Caco-2 (cell line): ENCODE results near the gene SERINC3. TPM values are rescaled to one million over a fixed set of nuclear protein-coding genes. Genes with fewer than 3 reads are reported as not detected.
A peak's percentile ranks its signal among the peaks of the same experiment; 100 is the strongest.

Experiments used
- BruUV-seq: library from RNA; stranded (reverse); fragments of 400-500 nt; replicated peaks from 2 replicates; lab custom pipeline; 2021; lab: Mats Ljungman, UMichigan
- CTCF ChIA-PET: fragments of 300-600 bp; sonication (Branson Sonifier 250); formaldehyde crosslinking; loops from one replicate; lab custom pipeline; 2022; ENCODE audit warnings: antibody characterized with exemption; lab: Charles Lee
- POLR2A ChIA-PET: fragments of 300-600 bp; sonication (Branson Sonifier 250); formaldehyde crosslinking; loops from one replicate; lab custom pipeline; 2022; ENCODE audit warnings: antibody characterized with exemption; lab: Charles Lee
- DNase-seq, 2 experiments: peaks; one replicate each; pipeline versions ENCODE4 v3.0.0 to v3.0.0-alpha.2; 2020 to 2022
- H3K27me3 ChIP-seq: replicated peaks from 2 replicates; pipeline ENCODE4 v1.6.0; 2011; ENCODE audit warnings: low read length; ENCODE audit not compliant: control insufficient read depth, insufficient read depth
- H3K36me3 ChIP-seq: 2 replicates; pipeline ENCODE4 v1.5.1; 2011; ENCODE audit warnings: low read length; ENCODE audit not compliant: control insufficient read depth, insufficient read depth
- H3K4me1 ChIP-seq: fragments of 250-450 bp; sonication (Bioruptor Pico); 2 replicates; pipeline ENCODE4 v1.5.1; 2020; ENCODE audit warnings: mild to moderate bottlenecking
- H3K4me3 ChIP-seq: 2 replicates; pipeline ENCODE4 v1.5.1; 2011; ENCODE audit warnings: low read depth, mild to moderate bottlenecking, control low read depth, low read length
- H3K9me3 ChIP-seq: fragments of 250-450 bp; sonication (Bioruptor Pico); 2 replicates; pipeline ENCODE4 v1.5.1; 2020; ENCODE audit warnings: mild to moderate bottlenecking, moderate library complexity
- H3K27ac Mint-ChIP-seq: one replicate; pipeline ENCODE4 v1.8.0; 2022; ENCODE audit warnings: mixed read lengths; ENCODE audit not compliant: unreplicated experiment
- H3K27me3 Mint-ChIP-seq: one replicate; pipeline ENCODE4 v1.8.0; 2022; ENCODE audit warnings: mixed read lengths; ENCODE audit not compliant: insufficient read depth, unreplicated experiment
- H3K36me3 Mint-ChIP-seq: one replicate; pipeline ENCODE4 v1.8.0; 2022; ENCODE audit warnings: mild to moderate bottlenecking, mixed read lengths; ENCODE audit not compliant: insufficient read depth, unreplicated experiment
- H3K4me1 Mint-ChIP-seq: one replicate; pipeline ENCODE4 v1.8.0; 2022; ENCODE audit warnings: low read depth, mixed read lengths; ENCODE audit not compliant: unreplicated experiment
- H3K4me3 Mint-ChIP-seq: one replicate; pipeline ENCODE4 v1.8.0; 2022; ENCODE audit warnings: mild to moderate bottlenecking, moderate library complexity, mixed read lengths; ENCODE audit not compliant: unreplicated experiment
- H3K9me3 Mint-ChIP-seq: one replicate; pipeline ENCODE4 v1.8.0; 2022; ENCODE audit warnings: mixed read lengths; ENCODE audit not compliant: unreplicated experiment
- intact Hi-C: fragments of 100-400 bp; cut with micrococcal nuclease; formaldehyde crosslinking; loops from one replicate; pipeline ENCODE4 v1.10.0; 2022; ENCODE audit not compliant: unreplicated experiment
- total RNA-seq: library from RNA; stranded (reverse); gene quantifications from 2 replicates; pipeline ENCODE4 v1.2.3, GENCODE V29; 2022
- TF ChIP-seq, protein P1 (sequence below), 2 experiments: fragments of 200-600 bp in 1 of 2; IDR thresholded peaks; 1 replicate in 1 of 2; 2 replicates in 1 of 2; pipeline versions ENCODE4 v1.5.1 to v1.8.0; 2011 to 2022; ENCODE audit warnings: antibody characterized with exemption in 1 of 2, control low read depth in 1 of 2, inconsistent platforms in 1 of 2, low read depth in 1 of 2, low read length in 1 of 2, mild to moderate bottlenecking in 1 of 2, moderate library complexity in 1 of 2; ENCODE audit not compliant: insufficient read depth in 1 of 2, severe bottlenecking in 1 of 2, unreplicated experiment in 1 of 2

SERINC3 gene
- total RNA-seq, 1 experiment from 2014 or later, result 185 TPM

DNA sequence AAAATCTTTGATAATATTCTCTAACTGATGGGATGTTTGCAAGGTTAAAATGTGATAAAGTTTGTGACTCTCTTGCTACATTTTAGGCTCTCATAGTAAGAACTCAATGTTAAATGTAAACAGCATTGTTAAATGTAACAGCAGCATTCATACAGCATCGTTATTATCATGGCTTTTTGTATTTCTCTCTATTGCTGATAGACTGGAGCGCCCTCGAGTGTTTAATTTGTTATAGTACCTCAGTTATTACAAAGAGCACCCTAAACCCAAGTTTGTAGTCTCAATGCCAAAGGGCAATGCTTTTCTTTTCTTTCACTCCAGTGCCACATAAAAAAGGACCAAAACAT, 61.1 kb downstream of the SERINC3 start:
- H3K36me3 ChIP-seq, result no peaks in the 10 kb centered on the region
- ChIA-PET POLR2A (no interaction called here), CTCF (interaction anchor here (1.0 to 3.3 kb wide), 6 partner anchors 11 to 344 kb away, joined by 3 to 38 read pairs (median 4); no protein-coding TSS in a partner anchor)
- H3K9me3 ChIP-seq, result no peaks in the 10 kb centered on the region
- intact Hi-C loops, result loop anchor here (1.0 to 2.0 kb wide), 3 partner anchors 66 to 245 kb away; no protein-coding TSS in a partner anchor
- Mint-ChIP-seq H3K4me1 (no peaks in the 10 kb centered on the region), H3K9me3 (no peaks in the 10 kb centered on the region), H3K27ac (no peak overlapping the region), H3K36me3 (no peaks in the 10 kb centered on the region), H3K4me3 (no peak overlapping the region), H3K27me3 (no peaks in the 10 kb centered on the region)
- H3K27me3 ChIP-seq, result no peaks in the 10 kb centered on the region
- peaks cover 9% of the 10 kb centered on the region for H3K4me1 ChIP-seq
- BruUV-seq, result no TSS peak
- TF ChIP-seq, protein P1, sequence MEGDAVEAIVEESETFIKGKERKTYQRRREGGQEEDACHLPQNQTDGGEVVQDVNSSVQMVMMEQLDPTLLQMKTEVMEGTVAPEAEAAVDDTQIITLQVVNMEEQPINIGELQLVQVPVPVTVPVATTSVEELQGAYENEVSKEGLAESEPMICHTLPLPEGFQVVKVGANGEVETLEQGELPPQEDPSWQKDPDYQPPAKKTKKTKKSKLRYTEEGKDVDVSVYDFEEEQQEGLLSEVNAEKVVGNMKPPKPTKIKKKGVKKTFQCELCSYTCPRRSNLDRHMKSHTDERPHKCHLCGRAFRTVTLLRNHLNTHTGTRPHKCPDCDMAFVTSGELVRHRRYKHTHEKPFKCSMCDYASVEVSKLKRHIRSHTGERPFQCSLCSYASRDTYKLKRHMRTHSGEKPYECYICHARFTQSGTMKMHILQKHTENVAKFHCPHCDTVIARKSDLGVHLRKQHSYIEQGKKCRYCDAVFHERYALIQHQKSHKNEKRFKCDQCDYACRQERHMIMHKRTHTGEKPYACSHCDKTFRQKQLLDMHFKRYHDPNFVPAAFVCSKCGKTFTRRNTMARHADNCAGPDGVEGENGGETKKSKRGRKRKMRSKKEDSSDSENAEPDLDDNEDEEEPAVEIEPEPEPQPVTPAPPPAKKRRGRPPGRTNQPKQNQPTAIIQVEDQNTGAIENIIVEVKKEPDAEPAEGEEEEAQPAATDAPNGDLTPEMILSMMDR (IDR thresholded peaks at IDR 0.05; ENCODE audit: insufficient read depth in 1 of 2, low read depth in 1 of 2, low read length in 1 of 2, severe bottlenecking in 1 of 2, unreplicated experiment in 1 of 2), result peak; percentile 73 to 82
- peak in 1 of 2 experiments; percentile 69 for DNase-seq
- H3K4me3 ChIP-seq, result no peak overlapping the region

GRCh38 chr20:44459271-44459670, 62.6 kb downstream of the SERINC3 start:
- Histone ChIP-seq H3K9me3 (no peaks in the 10 kb centered on the region), H3K27me3 (no peaks in the 10 kb centered on the region), H3K36me3 (no peaks in the 10 kb centered on the region), H3K4me3 (no peak overlapping the region), H3K4me1 (peaks cover 9% of the 10 kb centered on the region)
- DNase-seq, result no peak
- Mint-ChIP-seq H3K9me3 (no peaks in the 10 kb centered on the region), H3K27ac (no peak overlapping the region), H3K36me3 (no peaks in the 10 kb centered on the region), H3K27me3 (no peaks in the 10 kb centered on the region), H3K4me1 (no peaks in the 10 kb centered on the region), H3K4me3 (no peak overlapping the region)
- CTCF ChIA-PET, result interaction anchor here (0.7 to 3.3 kb wide), 6 partner anchors 12 to 342 kb away, joined by 3 to 38 read pairs (median 4); no protein-coding TSS in a partner anchor
- intact Hi-C loops, result no loop called here
- TF ChIP-seq, protein P1 (IDR thresholded peaks at IDR 0.05; ENCODE audit: insufficient read depth in 1 of 2, low read depth in 1 of 2, low read length in 1 of 2, severe bottlenecking in 1 of 2, unreplicated experiment in 1 of 2), result no peak
- BruUV-seq, result no TSS peak
- POLR2A ChIA-PET, result no interaction called here

DNA sequence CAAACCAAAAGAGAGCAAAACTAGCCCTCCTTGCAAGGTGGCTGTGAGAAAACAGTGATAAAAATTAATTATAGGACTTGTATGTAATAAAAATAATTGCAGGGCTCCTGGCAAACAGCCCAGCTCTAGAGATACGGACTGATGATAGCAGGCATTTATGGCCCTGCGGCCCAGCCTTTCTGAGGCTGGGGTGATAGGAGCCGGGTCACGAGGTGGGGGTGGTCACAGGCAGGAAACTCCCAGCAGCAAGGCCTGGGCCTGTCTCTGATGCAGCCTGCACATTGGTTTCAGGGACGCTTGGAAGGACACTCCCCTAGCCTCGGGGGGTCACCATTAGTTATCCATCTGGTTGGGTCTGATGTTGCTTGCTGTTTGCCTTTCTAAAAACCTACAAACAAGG, 64.9 kb downstream of the SERINC3 start:
- CTCF ChIA-PET, result no interaction called here
- Mint-ChIP-seq H3K27me3 (no peaks in the 10 kb centered on the region), H3K4me3 (no peak overlapping the region), H3K36me3 (no peaks in the 10 kb centered on the region), H3K4me1 (no peaks in the 10 kb centered on the region), H3K27ac (peak overlapping the region; percentile 34), H3K9me3 (no peaks in the 10 kb centered on the region)
- no peaks in the 10 kb centered on the region for H3K36me3 ChIP-seq
- no peak overlapping the region for H3K4me3 ChIP-seq
- TF ChIP-seq, protein P1 (IDR thresholded peaks at IDR 0.05; ENCODE audit: insufficient read depth in 1 of 2, low read depth in 1 of 2, low read length in 1 of 2, severe bottlenecking in 1 of 2, unreplicated experiment in 1 of 2), result no peak
- peaks cover 9% of the 10 kb centered on the region for H3K4me1 ChIP-seq
- BruUV-seq, result no TSS peak
- intact Hi-C loops, result no loop called here
- peak; percentile 50 to 88 for DNase-seq
- no peaks in the 10 kb centered on the region for H3K27me3 ChIP-seq
- POLR2A ChIA-PET, result no interaction called here
- H3K9me3 ChIP-seq, result no peaks in the 10 kb centered on the region
